MV-4-11 (cell line): ENCODE data around the gene MRPS9.

ENCODE experiments used
- DNase-seq: peaks from one replicate; lab custom pipeline; 2025; lab: John Stamatoyannopoulos, UW

Gene MRPS9

GRCh38 chr2:105037572-105038382 is at the start of gene MRPS9:
MRPS9 (plus strand) TSS chr2:105038069; CDS start chr2:105038093, 24 bp downstream.
- peak; percentile 98 for DNase-seq

DNA sequence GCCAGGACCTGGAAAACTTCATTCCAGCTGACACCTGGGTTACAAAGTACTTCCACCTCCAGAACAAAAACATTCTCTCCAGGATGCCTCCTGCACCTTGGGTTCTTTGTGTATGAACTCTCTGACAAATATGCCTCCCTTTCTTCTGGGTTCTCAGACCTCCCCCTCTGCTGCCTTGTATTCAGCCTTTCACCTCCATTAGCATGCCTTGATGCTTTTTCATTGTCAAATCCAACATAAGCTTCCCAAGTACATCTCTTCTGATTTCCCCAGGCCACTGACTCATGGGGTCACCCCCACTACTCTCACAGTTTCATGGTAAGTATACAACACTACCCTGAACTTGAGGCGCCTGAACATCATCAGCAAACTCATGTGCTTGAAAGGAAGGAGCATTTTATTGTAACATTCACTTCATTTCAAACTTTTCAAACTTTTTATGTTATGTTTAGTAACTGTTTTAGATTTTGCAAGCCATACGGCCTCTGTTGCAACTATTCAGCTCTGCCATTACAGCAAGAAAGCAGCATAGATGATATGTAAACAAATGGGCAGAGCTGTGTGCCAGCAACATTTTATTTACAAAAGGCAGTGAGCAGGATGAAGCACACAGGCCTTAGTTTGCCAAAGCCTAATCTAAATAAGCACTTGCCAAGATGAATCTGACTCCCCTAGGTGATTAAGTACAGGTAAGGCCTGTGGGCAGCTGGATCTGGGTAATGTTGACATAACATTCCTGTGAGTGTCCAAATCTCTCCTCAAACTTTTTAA is 32.5 kb upstream of the MRPS9 start:
- no peak for DNase-seq

GRCh38 chr2:105007367-105007766 is 30.5 kb upstream of the MRPS9 start:
- DNase-seq: no peak

GRCh38 chr2:105032476-105032875 is 5.4 kb upstream of the MRPS9 start:
- no peak for DNase-seq

- no peak for DNase-seq
Measured at GRCh38 chr2:105034170-105034569, 3.7 kb upstream of the MRPS9 start.

DNA sequence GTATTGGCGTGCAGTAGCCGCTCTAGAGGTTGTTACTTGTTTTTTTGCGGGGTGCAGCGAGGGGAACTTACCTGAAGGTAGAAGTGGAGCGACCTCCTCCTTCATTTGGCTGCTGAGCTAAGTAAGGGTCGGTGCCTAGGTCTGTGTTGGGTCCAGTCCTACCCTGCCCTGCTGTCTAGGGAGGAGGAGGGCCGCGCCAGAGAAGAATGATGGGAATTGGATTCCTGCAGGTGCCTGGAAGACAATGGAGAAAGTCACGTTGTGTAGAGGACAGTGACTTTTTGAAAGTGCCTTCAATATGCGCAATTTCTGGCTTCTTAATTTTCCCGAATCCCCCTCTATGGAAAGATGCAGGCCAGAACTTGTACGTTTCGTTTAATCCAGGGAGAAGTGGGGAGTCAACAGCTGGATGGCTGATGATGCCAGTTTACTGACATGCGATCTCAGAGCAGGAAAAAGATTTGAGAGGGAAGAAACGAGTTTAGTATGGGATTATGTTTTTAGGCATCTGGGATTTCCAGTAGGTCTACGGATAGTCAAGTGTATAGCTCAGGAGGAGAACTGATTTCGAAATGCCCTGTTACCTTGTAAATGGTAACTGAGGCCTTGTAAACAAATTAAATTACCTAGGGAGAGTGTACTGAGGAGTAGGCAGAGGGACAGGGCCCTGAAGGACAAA is 653 bp downstream of the MRPS9 start:
- DNase-seq: no peak

GRCh38 chr2:105039559-105039958 is 1.7 kb downstream of the MRPS9 start:
- no peak for DNase-seq

GRCh38 chr2:105042189-105042588 is 4.3 kb downstream of the MRPS9 start:
- no peak for DNase-seq

- no peak for DNase-seq
Measured at GRCh38 chr2:105052773-105053172, 14.9 kb downstream of the MRPS9 start.

DNA sequence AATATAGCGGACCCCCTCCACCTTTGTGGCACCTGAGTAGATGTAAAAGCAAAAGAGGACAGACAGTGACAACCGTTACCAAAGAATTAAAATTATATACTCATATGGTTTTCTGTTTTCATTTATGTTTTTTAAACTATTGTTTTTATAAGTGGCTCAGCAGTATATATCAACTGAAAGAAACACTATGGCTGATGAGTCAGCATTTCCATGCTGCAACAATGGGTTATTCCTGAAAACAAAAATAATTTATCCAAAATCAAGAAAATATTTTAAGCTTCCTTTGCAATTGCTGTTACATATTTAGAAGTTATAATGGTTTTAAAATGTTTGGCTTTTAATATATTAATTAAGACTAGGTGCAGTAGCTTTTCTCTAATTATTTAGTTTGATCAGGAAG is 17.7 kb downstream of the MRPS9 start:
- DNase-seq: no peak

DNA sequence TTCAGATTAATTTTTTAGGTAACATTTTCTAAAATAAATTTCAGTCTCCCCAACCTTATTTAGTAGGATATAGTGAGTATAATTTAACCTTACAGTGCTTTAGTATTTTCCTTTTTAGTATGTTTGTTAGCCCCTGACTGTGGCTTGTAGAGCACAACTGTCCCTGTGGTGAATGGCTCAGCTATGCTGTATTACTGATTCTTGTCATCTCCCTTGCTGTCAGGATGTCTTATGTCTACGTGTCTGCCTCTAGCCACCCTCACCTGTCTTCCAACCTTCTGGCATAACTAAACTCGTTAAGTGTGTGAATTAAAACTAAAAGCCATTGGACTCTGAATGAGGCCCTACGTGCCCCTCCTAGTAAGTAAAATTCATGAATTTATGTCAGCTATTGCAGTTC is 18.4 kb downstream of the MRPS9 start:
- no peak for DNase-seq

GRCh38 chr2:105057005-105057404 is 19.1 kb downstream of the MRPS9 start:
- no peak for DNase-seq

DNA sequence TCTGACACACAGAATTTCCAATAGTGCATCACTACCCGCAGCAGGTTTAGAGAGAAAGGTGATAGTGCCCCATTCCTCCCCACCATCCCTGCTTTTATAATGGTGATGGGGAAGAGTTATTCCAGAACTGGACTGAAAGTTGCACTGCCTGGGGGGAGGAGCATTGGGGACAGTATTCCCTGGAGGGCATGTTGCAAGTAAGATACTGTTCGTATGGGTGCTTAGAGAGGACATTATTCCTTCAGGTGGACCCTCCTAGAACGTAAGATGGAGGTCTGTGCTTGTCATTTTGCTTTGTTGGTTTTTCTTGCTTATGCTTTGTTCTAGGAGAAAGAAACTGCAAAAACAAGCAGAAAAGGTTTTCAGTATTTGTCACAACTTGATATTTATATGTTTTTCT is 23.7 kb downstream of the MRPS9 start:
- no peak for DNase-seq

GRCh38 chr2:105062158-105062557 is 24.3 kb downstream of the MRPS9 start:
- no peak for DNase-seq

DNA sequence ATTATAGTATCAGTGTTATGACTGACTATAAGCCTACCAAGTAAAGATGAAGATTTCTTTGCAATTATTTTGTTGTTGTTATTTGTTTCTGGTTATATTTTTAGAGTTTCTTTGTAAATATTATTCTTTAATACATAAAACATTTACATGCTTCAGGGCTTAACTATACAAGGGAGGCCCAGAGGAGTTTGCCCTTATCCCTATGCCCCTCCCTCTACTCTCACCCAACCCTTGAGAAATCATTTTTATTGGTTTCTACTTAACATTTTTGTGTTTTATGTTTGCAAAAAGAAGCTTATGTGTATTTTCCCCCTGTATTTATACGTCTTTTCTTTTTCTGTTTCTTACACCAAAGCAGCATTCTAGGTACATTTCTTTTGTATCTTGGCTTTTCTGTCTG is 30.5 kb downstream of the MRPS9 start:
- DNase-seq: no peak

- no peak for DNase-seq
Measured at GRCh38 chr2:105068875-105069274, 31.0 kb downstream of the MRPS9 start.

DNA sequence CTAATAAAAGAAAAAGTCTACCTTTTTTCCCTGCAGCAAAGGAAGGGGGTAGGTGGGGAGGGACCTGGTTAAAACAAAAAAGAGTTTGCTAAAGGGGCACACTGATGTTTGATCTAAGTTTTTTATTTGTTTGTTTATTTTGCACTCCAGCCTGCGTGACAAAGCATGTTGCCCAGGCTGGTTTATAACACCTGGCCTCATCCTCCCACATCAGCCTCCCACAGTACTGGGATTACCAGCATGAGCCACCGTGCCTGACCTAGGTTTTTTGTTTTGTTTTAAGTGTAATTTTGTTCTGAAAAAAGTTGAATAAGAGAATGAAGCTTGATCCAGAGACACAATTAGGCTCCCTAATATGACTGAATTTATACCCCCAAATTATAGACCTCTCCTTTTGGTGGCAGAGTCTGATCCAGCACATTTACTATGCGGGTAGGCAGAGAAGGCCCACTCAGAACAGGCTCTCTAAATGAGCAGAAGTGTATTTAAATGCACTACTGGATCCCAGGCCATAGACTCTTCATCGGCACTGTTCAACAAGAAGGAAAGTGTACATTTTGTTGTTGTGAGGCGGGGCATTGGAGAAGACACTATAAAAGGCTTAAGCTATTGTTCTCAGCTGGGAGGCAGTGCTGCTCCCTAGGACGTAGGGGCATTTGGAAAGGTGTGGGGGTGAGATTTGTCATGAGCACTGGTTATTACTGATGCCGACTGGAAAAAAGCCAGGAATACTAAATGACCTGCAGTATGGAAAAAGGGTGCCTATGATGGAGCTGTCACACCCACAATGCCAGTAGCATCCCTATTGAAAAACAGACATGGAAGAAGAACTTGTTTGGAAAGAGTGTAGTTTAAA is 32.4 kb downstream of the MRPS9 start:
- DNase-seq: no peak

DNA sequence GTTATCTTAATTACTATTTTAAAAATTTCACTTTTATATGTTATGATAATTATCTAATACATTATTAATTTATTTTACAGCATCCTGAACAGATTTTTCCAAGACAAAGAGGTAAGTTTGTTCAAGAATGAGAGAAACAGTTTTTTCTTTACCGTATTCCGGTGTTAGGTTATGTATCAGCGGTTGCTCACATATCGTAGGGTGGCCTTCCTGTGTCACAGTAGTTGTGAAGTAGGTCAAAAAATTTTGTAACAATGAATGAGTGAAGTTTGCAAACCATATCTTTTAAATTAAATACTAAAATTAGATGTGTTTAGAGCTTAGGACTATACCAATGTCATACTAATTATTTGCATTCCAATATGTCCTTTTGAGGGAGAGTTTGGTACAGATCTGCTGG is 33.5 kb downstream of the MRPS9 start:
- no peak for DNase-seq

DNA sequence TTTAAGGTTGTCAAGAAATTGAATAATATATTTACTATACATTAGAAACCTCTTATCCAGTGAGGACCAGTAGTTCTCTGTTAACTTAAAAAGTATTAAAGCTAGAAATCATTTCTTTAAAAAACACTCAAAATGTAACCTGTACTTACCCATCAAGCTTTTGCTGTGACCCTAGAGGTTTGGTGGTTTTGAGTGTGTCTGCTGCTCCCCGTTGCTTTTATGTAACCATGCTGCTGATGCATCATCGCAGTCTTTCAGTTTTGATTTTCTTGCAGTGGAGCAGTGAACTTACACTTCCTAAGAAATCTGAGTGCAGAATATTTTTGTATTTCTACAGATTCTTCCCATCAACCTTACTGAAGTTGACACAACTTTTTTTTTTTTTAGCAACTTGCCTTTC is 34.2 kb downstream of the MRPS9 start:
- no peak for DNase-seq

GRCh38 chr2:105073591-105073990 is 35.7 kb downstream of the MRPS9 start:
- no peak for DNase-seq

- no peak for DNase-seq
Measured at GRCh38 chr2:105076121-105076520, 38.3 kb downstream of the MRPS9 start.
